ENCODE measurements around the gene ZBBX.
A peak's percentile ranks its signal among the peaks of the same experiment; 100 is the strongest.
"Not testable (repeated sequence)": the region's sequence is repeated elsewhere in the genome, so short reads cannot be mapped to it uniquely, and the experiment has no call there.

ZBBX gene

GRCh38 chr3:167380004-167380689 is at the start of gene ZBBX:
ZBBX (minus strand) TSS chr3:167380297; CDS start chr3:167372901, 7,396 bp downstream.
- FAIRE-seq (no peak), DNase-seq (ENCODE audit: insufficient read length, low spot score) (peak; percentile 43)

- not testable (repeated sequence) for FAIRE-seq; DNase-seq (ENCODE audit: insufficient read length, low spot score)
These were observed 46.9 kb upstream of the ZBBX start for GRCh38 chr3:167426962-167427361.

- DNase-seq (ENCODE audit: insufficient read length, low spot score); FAIRE-seq: not testable (repeated sequence)
These were observed 42.3 kb upstream of the ZBBX start for GRCh38 chr3:167422396-167422795.

GRCh38 chr3:167409611-167410010 is 29.5 kb upstream of the ZBBX start:
- no peak for DNase-seq (ENCODE audit: insufficient read length, low spot score)
- no peak for FAIRE-seq

GRCh38 chr3:167406876-167407492 is 26.9 kb upstream of the ZBBX start:
- DNase-seq (ENCODE audit: insufficient read length, low spot score), result peak; percentile 13

GRCh38 chr3:167397826-167398225 is 17.7 kb upstream of the ZBBX start:
- DNase-seq (ENCODE audit: insufficient read length, low spot score), result no peak
- no peak for FAIRE-seq

More at GRCh38 chr3:167406876-167407492, 26.9 kb upstream of the ZBBX start:
- no peak for FAIRE-seq

- no peak for FAIRE-seq
- DNase-seq (ENCODE audit: insufficient read length, low spot score), result no peak
These were observed 16.0 kb upstream of the ZBBX start for GRCh38 chr3:167396075-167396474.

GRCh38 chr3:167394003-167394402 is 13.9 kb upstream of the ZBBX start:
- FAIRE-seq (no peak), DNase-seq (ENCODE audit: insufficient read length, low spot score) (no peak)

- DNase-seq (ENCODE audit: insufficient read length, low spot score), result no peak
- FAIRE-seq, result no peak
These were observed 2.1 kb upstream of the ZBBX start for GRCh38 chr3:167382155-167382554.

- FAIRE-seq (no peak), DNase-seq (ENCODE audit: insufficient read length, low spot score) (no peak)
These were observed 4.6 kb downstream of the ZBBX start for GRCh38 chr3:167375478-167375877.

- FAIRE-seq (no peak), DNase-seq (ENCODE audit: insufficient read length, low spot score) (no peak)
These were observed 8.0 kb downstream of the ZBBX start for GRCh38 chr3:167372138-167372537.

GRCh38 chr3:167361948-167362347 is 18.1 kb downstream of the ZBBX start:
- no peak for FAIRE-seq
- no peak for DNase-seq (ENCODE audit: insufficient read length, low spot score)

- no peak for FAIRE-seq
- DNase-seq (ENCODE audit: insufficient read length, low spot score), result no peak
These were observed 18.8 kb downstream of the ZBBX start for GRCh38 chr3:167361306-167361705.

GRCh38 chr3:167355446-167355845 is 24.7 kb downstream of the ZBBX start:
- FAIRE-seq (no peak), DNase-seq (ENCODE audit: insufficient read length, low spot score) (no peak)

GRCh38 chr3:167354751-167355150 is 25.3 kb downstream of the ZBBX start:
- no peak for FAIRE-seq
- DNase-seq (ENCODE audit: insufficient read length, low spot score), result no peak

GRCh38 chr3:167350245-167350862 is 29.7 kb downstream of the ZBBX start:
- DNase-seq (ENCODE audit: insufficient read length, low spot score) (peak; percentile 15), FAIRE-seq (no peak)

GRCh38 chr3:167346171-167346570 is 33.9 kb downstream of the ZBBX start:
- DNase-seq (ENCODE audit: insufficient read length, low spot score) (no peak), FAIRE-seq (no peak)

- no peak for DNase-seq (ENCODE audit: insufficient read length, low spot score)
These were observed 48.9 kb downstream of the ZBBX start for GRCh38 chr3:167330993-167331785.

GRCh38 chr3:167323572-167323971 is 56.5 kb downstream of the ZBBX start:
- FAIRE-seq (no peak), DNase-seq (ENCODE audit: insufficient read length, low spot score) (no peak)

More at GRCh38 chr3:167330993-167331785, 48.9 kb downstream of the ZBBX start:
- no peak for FAIRE-seq

- FAIRE-seq, result no peak
- no peak for DNase-seq (ENCODE audit: insufficient read length, low spot score)
These were observed 61.0 kb downstream of the ZBBX start for GRCh38 chr3:167318996-167319615.

GRCh38 chr3:167318306-167318705 is 61.8 kb downstream of the ZBBX start:
- FAIRE-seq, result no peak
- DNase-seq (ENCODE audit: insufficient read length, low spot score), result no peak
